Lower lobe of right lung (tissue), 2 donors: ENCODE measurements around the gene SLC26A2. TPM values are rescaled to one million over a fixed set of nuclear protein-coding genes. Genes with fewer than 3 reads are reported as not detected.
A peak's percentile ranks its signal among the peaks of the same experiment; 100 is the strongest.

Experiments
- ATAC-seq, 2 donors: fragments of 200-7000 bp; cut with Tn5 transposase; one replicate each; pipeline ENCODE4 v1.9.1; 2020 to 2022; ENCODE audit warnings: mild to moderate bottlenecking in 2 of 2, moderate library complexity in 2 of 2
- DNase-seq: peaks from one replicate; pipeline ENCODE4 v3.0.0-alpha.2; 2020
- H3K27ac ChIP-seq: fragments of 200-600 bp; one replicate; pipeline ENCODE4 v1.8.0; 2022
- H3K27me3 ChIP-seq: fragments of 200-600 bp; one replicate; pipeline ENCODE4 v1.8.0; 2022; ENCODE audit warnings: low read depth
- H3K36me3 ChIP-seq: fragments of 200-600 bp; one replicate; pipeline ENCODE4 v1.8.0; 2022; ENCODE audit warnings: mild to moderate bottlenecking
- H3K4me1 ChIP-seq: fragments of 200-600 bp; one replicate; pipeline ENCODE4 v1.8.0; 2022
- H3K4me3 ChIP-seq: fragments of 200-600 bp; one replicate; pipeline ENCODE4 v1.8.0; 2022; ENCODE audit warnings: mild to moderate bottlenecking
- H3K9me3 ChIP-seq: fragments of 200-600 bp; one replicate; pipeline ENCODE4 v1.8.0; 2022
- CTCF ChIP-seq: fragments of 200-600 bp; IDR thresholded peaks from one replicate; pipeline ENCODE4 v1.8.0; 2022; ENCODE audit warnings: antibody characterized with exemption, mild to moderate bottlenecking
- intact Hi-C: fragments of 100-400 bp; cut with DNase I; formaldehyde crosslinking; loops from one replicate; pipeline ENCODE4 v1.11.0; 2022
- total RNA-seq: library from RNA; stranded (reverse); fragmentation: NEBNext Ultra II Directional; extraction: Animal tissue kit (Norgen Biotek cat#: 25700); gene quantifications from one replicate; pipeline ENCODE4 v1.2.1, GENCODE V29; 2021
- donor health status: DM: no; HTN: yes; CAD: no; lungs with severe emphysema.

The SLC26A2 gene
- total RNA-seq, 1 donor from 2014 or later = 14.7 TPM

- intact Hi-C loops = no loop called here
- H3K27me3 ChIP-seq = no peaks in the 10 kb centered on the region
- peak overlapping the region; percentile 96 for H3K27ac ChIP-seq
- no peaks in the 10 kb centered on the region for H3K36me3 ChIP-seq
- H3K4me3 ChIP-seq = peak overlapping the region; percentile 96
- peak; percentile 43 for TF ChIP-seq CTCF
- ATAC-seq (peak; percentile 2 to 23), DNase-seq (no peak)
- no peaks in the 10 kb centered on the region for H3K9me3 ChIP-seq
- peaks cover 24% of the 10 kb centered on the region for H3K4me1 ChIP-seq
These were observed 937 bp upstream of the SLC26A2 start for GRCh38 chr5:149959406-149960236.

DNA sequence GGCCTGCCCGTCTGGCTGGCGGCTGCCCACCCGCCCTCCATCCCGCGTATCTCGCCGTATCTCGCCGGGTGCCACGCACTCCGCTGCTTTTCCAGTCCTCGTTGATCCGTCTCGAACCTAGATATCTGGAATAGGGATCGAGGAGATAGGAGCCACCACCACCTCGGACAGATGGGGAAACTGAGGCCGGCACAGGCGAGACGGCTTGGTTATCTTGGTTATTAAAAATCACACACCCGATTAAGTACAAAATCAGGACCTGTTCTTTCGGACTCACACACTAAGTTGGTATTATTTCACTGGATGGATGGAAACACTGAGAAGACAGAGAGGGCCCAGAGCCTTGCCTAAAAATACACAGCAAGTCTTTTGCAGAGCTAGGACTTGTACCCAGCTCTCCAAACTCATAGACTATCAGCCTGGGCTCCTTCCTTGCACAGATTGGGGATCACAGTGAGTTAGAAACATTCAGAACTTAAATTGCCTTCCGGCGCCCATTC is 678 bp downstream of the SLC26A2 start:
- H3K36me3 ChIP-seq = no peaks in the 10 kb centered on the region
- DNase-seq (no peak), ATAC-seq (peak in 1 of 2 donors; percentile 35)
- TF ChIP-seq CTCF = no peak
- intact Hi-C loops = no loop called here
- H3K27me3 ChIP-seq = no peaks in the 10 kb centered on the region
- peak overlapping the region; percentile 96 for H3K4me3 ChIP-seq
- peaks cover 24% of the 10 kb centered on the region for H3K4me1 ChIP-seq
- no peaks in the 10 kb centered on the region for H3K9me3 ChIP-seq
- H3K27ac ChIP-seq = peak overlapping the region; percentile 96

DNA sequence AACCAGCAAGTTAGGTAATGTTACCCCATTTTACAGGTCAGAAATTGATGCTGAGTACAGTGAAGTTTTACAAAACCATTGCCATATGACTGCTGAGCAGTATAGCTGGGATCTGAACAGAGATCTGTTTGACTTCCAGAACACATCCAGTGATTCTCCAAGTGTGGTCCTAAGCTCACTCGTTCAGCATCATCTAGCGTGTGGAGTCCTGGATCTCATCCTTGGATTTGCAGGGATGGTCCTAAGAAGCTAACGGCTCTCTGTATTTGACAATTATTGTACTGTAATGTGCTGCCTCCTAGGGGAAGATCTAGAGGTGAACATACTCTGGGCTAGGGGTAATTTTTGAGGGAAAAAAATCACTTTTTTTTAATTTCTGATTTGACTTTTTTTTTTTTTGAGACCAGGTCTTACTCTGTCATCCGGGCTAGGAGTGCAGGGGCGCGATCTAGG is 1.4 kb downstream of the SLC26A2 start:
- no peak for ATAC-seq
- H3K27ac ChIP-seq = peak overlapping the region; percentile 96
- no peaks in the 10 kb centered on the region for H3K36me3 ChIP-seq
- H3K9me3 ChIP-seq = no peaks in the 10 kb centered on the region
- DNase-seq = no peak
- peak overlapping the region; percentile 96 for H3K4me3 ChIP-seq
- TF ChIP-seq CTCF = peak; percentile 43
- peaks cover 24% of the 10 kb centered on the region for H3K4me1 ChIP-seq
- no peaks in the 10 kb centered on the region for H3K27me3 ChIP-seq
- intact Hi-C loops = no loop called here

DNA sequence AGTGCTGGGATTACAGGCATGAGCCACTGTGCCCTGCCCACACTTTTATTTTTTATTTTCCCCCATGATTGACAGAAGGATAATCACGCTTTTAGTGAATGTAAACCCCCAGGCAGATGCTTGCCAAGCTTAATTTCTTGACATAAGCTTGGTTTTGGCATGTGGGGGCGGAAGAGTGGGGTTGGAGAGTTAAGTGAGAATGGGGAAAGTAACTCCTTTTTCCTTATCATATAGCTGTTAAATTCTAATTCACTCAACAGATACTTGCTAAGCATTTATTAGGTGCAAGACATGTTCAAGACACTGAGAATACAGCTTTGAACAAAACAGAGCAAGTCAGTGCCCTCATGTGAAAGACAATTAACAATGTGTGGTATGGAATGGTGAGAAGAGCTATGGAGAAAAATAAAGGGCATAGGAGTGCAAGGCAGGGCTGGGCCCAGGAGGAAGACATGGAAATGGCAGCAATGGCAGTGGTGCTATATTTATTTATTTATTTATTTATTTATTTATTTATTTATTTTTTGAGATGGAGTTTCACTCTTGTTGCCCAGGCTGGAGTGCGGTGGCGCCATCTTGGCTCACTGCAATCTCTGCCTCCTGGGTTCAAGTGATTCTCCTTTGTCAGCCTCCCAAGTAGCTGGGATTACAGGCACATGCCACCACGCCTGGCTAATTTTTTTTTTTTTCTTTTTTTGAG is 2.2 kb downstream of the SLC26A2 start:
- H3K4me3 ChIP-seq = no peak overlapping the region

DNA sequence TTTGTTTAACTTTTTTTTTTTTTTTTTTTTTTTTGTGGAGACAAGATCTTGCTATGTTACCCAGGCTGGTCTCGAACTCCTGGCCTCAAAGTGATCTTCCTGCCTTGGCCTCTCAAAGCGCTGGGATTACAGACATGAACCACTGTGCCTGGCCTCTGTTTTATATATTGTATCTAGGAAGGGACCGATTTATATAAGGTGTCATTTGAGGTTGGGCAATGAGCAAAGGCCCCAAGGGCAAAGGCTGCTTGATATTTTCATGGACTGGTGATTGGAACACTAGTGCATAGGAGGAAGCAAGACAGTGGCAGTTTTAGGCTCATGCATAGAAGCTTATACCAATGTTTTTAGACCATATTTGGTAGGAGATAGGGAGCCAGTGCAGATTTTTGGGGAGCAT is 3.2 kb downstream of the SLC26A2 start:
- Histone ChIP-seq H3K4me1 (peaks cover 24% of the 10 kb centered on the region), H3K36me3 (no peaks in the 10 kb centered on the region), H3K27me3 (no peaks in the 10 kb centered on the region), H3K4me3 (no peak overlapping the region), H3K27ac (no peak overlapping the region), H3K9me3 (no peaks in the 10 kb centered on the region)
- ATAC-seq = no peak
- TF ChIP-seq CTCF = no peak
- DNase-seq = no peak
- intact Hi-C loops = no loop called here

More for the DNA sequence above, 2.2 kb downstream of the SLC26A2 start:
- Histone ChIP-seq H3K27ac (no peak overlapping the region), H3K27me3 (no peaks in the 10 kb centered on the region), H3K36me3 (no peaks in the 10 kb centered on the region), H3K9me3 (no peaks in the 10 kb centered on the region), H3K4me1 (peaks cover 24% of the 10 kb centered on the region)
- no peak for TF ChIP-seq CTCF
- intact Hi-C loops = no loop called here
- ATAC-seq (no peak), DNase-seq (no peak)
